Activated naive CD8-positive, alpha-beta T cell treated with anti-CD3 and anti-CD28 coated beads for 36 hours (primary cell): ENCODE measurements around the gene LRCH3. TPM values are rescaled to one million over a fixed set of nuclear protein-coding genes. Genes with fewer than 3 reads are reported as not detected.

ENCODE experiments used
- DNase-seq: peaks from one replicate; pipeline ENCODE4 v3.0.0; 2021
- H3K27ac Mint-ChIP-seq: one replicate; pipeline ENCODE4 v1.8.0; 2022; ENCODE audit warnings: mild to moderate bottlenecking, moderate library complexity, mixed read lengths
- H3K27me3 Mint-ChIP-seq: one replicate; pipeline ENCODE4 v1.8.0; 2022; ENCODE audit warnings: mild to moderate bottlenecking, mixed read lengths
- H3K36me3 Mint-ChIP-seq: one replicate; pipeline ENCODE4 v1.8.0; 2021; ENCODE audit warnings: mild to moderate bottlenecking, mixed read lengths
- H3K4me1 Mint-ChIP-seq: one replicate; pipeline ENCODE4 v1.8.0; 2021; ENCODE audit warnings: mixed read lengths
- H3K4me3 Mint-ChIP-seq: one replicate; pipeline ENCODE4 v1.8.0; 2022; ENCODE audit warnings: mild to moderate bottlenecking, moderate library complexity, mixed read lengths
- H3K9me3 Mint-ChIP-seq: one replicate; pipeline ENCODE4 v1.8.0; 2022; ENCODE audit warnings: mixed read lengths
- total RNA-seq, 2 experiments: library from RNA; stranded (reverse); gene quantifications; one replicate each; pipeline ENCODE4 v1.2.3, GENCODE V29; 2021

Gene LRCH3
- total RNA-seq, 2 experiments from 2014 or later: 33.6 to 34.4 TPM

DNA sequence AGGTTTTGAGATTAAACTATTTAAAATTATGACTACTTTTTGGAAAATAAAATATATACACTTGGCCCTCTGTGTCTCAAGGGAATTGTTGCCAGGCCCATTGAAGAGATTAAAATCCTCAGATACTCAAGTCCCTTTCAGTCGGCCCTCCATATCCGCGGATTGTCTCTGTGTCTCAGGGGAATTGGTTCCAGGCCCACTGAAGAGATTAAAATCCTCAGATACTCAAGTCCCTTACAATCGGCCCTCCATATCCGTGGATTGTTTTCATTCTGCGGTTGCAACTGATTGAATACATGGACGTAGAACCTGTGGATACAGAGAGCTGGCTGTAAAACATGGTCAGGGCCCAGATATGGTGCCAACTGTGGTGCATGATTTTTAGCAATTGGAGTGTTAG is 15.7 kb upstream of the LRCH3 start:
- no peaks in the 10 kb centered on the region for H3K4me1 Mint-ChIP-seq
- H3K27me3 Mint-ChIP-seq: no peaks in the 10 kb centered on the region
- no peak for DNase-seq
- H3K4me3 Mint-ChIP-seq: no peak overlapping the region
- no peak overlapping the region for H3K27ac Mint-ChIP-seq
- peaks cover 13% of the 10 kb centered on the region for H3K36me3 Mint-ChIP-seq
- H3K9me3 Mint-ChIP-seq: no peaks in the 10 kb centered on the region

GRCh38 chr3:197782230-197782629 is 8.8 kb upstream of the LRCH3 start:
- H3K4me3 Mint-ChIP-seq: no peak overlapping the region

DNA sequence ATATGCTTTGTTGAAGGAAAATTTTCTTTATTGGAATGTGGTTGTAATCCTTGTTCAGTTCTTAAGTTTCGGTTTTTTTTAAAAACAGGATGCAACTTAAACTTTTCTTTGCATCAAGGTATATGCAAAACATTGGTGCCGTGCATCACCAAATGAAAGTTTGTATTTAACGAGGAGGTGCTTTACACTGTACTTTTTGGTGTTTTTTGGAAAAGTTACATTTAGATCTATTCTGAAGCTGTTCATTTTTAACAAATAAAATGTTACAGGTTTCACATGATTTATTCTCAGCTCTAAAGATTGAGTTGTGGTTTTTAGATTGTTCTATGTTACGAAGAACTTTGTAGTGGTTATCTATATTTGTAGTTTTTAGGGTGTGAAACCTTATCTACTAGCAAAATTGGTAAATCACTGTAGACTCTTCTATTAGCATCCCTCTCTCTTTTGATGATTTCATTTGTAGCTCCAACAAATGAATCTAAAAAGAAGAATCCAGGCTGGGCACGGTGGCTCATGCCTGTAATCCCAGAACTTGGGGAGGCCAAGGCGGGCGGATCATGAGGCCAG is 7.0 kb upstream of the LRCH3 start:
- Mint-ChIP-seq H3K27ac (peak overlapping the region; percentile 11), H3K9me3 (no peaks in the 10 kb centered on the region), H3K27me3 (no peaks in the 10 kb centered on the region), H3K4me3 (no peak overlapping the region), H3K36me3 (peaks cover 10% of the 10 kb centered on the region), H3K4me1 (peaks cover 15% of the 10 kb centered on the region)
- DNase-seq: no peak

More at GRCh38 chr3:197782230-197782629, 8.8 kb upstream of the LRCH3 start:
- peaks cover 10% of the 10 kb centered on the region for H3K36me3 Mint-ChIP-seq
- no peak for DNase-seq
- no peaks in the 10 kb centered on the region for H3K27me3 Mint-ChIP-seq
- H3K4me1 Mint-ChIP-seq: peaks cover 10% of the 10 kb centered on the region
- peak overlapping the region; percentile 36 for H3K27ac Mint-ChIP-seq
- no peaks in the 10 kb centered on the region for H3K9me3 Mint-ChIP-seq

DNA sequence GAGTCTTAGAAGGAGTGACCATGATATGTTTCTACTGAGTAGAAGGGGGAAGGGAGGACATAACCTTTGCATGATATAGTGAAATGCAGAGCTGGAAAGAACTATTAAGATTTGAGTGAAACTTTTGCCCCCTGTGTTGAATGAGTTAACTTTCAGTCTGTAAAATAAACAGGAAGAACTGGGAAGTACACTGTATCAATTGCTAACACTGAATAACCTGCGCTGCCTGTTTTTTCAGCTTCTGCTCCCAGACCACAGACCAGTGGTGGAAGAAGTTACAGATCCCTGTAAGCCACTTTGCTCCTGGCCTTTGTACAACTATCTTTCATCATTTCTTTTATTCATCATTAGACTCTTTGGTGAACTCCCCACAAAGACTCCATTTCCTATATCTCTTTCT is 3.6 kb upstream of the LRCH3 start:
- Mint-ChIP-seq H3K9me3 (no peaks in the 10 kb centered on the region), H3K4me3 (no peak overlapping the region), H3K27ac (peak overlapping the region; percentile 2), H3K27me3 (no peaks in the 10 kb centered on the region), H3K4me1 (peaks cover 22% of the 10 kb centered on the region), H3K36me3 (peaks cover 3% of the 10 kb centered on the region)
- no peak for DNase-seq

- no peak for DNase-seq
- no peaks in the 10 kb centered on the region for H3K27me3 Mint-ChIP-seq
- H3K36me3 Mint-ChIP-seq: peaks cover 1% of the 10 kb centered on the region
- H3K4me1 Mint-ChIP-seq: peaks cover 30% of the 10 kb centered on the region
- no peak overlapping the region for H3K27ac Mint-ChIP-seq
- no peak overlapping the region for H3K4me3 Mint-ChIP-seq
- H3K9me3 Mint-ChIP-seq: no peaks in the 10 kb centered on the region
These were observed 1.7 kb upstream of the LRCH3 start for GRCh38 chr3:197789309-197789708.

GRCh38 chr3:197790033-197790432 is 1.0 kb upstream of the LRCH3 start:
- Mint-ChIP-seq H3K9me3 (no peaks in the 10 kb centered on the region), H3K36me3 (peaks cover 1% of the 10 kb centered on the region), H3K27ac (peak overlapping the region; percentile 96), H3K4me3 (peak overlapping the region; percentile 93), H3K4me1 (peaks cover 32% of the 10 kb centered on the region), H3K27me3 (no peaks in the 10 kb centered on the region)
- DNase-seq: no peak

- Mint-ChIP-seq H3K27me3 (no peaks in the 10 kb centered on the region), H3K4me1 (peaks cover 47% of the 10 kb centered on the region), H3K27ac (peak overlapping the region; percentile 92), H3K4me3 (peak overlapping the region; percentile 93), H3K36me3 (peaks cover 1% of the 10 kb centered on the region), H3K9me3 (no peaks in the 10 kb centered on the region)
- peak; percentile 32 for DNase-seq
These were observed 1.0 kb downstream of the LRCH3 start for GRCh38 chr3:197791892-197792647.

- H3K4me1 Mint-ChIP-seq: peaks cover 51% of the 10 kb centered on the region
- H3K9me3 Mint-ChIP-seq: no peaks in the 10 kb centered on the region
- DNase-seq: no peak
- peak overlapping the region; percentile 48 for H3K27ac Mint-ChIP-seq
- H3K36me3 Mint-ChIP-seq: peaks cover 1% of the 10 kb centered on the region
- peak overlapping the region; percentile 51 for H3K4me3 Mint-ChIP-seq
- H3K27me3 Mint-ChIP-seq: no peaks in the 10 kb centered on the region
These were observed 2.2 kb downstream of the LRCH3 start for GRCh38 chr3:197793247-197793646.

GRCh38 chr3:197794115-197794514 is 3.1 kb downstream of the LRCH3 start:
- no peak overlapping the region for H3K27ac Mint-ChIP-seq
- no peak overlapping the region for H3K4me3 Mint-ChIP-seq
- H3K36me3 Mint-ChIP-seq: peaks cover 1% of the 10 kb centered on the region
- H3K9me3 Mint-ChIP-seq: no peaks in the 10 kb centered on the region
- no peak for DNase-seq
- H3K4me1 Mint-ChIP-seq: peaks cover 57% of the 10 kb centered on the region
- no peaks in the 10 kb centered on the region for H3K27me3 Mint-ChIP-seq

DNA sequence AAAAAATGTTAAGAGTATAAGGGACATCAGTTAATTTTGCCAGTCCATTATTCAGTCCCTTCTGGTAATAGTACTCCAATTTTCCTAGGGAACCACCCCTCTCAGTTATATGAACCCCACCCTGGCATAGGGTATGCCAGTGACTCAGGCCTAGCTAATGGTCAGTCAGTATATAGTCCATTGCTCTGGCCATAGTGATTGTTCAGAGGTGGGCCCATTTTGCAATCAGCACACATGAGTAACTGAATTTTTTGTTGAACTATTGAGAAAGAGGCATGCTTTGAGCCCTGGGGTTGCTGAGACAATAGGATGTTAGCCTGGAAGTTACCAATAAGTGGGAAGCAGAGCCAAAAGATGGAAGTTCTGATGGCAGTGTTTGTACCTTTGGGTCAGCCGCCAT is 4.1 kb downstream of the LRCH3 start:
- peaks cover 1% of the 10 kb centered on the region for H3K36me3 Mint-ChIP-seq
- no peak overlapping the region for H3K27ac Mint-ChIP-seq
- no peaks in the 10 kb centered on the region for H3K27me3 Mint-ChIP-seq
- peaks cover 55% of the 10 kb centered on the region for H3K4me1 Mint-ChIP-seq
- no peak for DNase-seq
- no peak overlapping the region for H3K4me3 Mint-ChIP-seq
- no peaks in the 10 kb centered on the region for H3K9me3 Mint-ChIP-seq

DNA sequence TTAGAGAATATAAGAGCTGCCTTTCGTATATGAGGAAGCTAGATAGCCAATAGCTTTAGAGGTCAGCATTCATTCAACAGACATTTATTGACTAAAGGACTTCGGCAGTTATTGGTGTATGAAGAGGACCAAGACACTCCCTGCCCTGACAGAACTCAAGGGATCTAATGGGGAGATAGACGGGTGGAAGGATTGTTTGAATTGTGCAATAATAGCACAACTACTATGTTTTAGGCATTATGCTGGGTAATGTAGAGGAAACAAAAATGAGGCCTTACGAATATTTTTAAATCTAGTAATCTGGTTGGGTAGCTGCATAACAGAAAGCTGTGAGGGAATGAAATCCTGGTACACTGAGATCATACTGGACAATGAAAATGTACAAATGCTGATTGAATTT is 5.0 kb downstream of the LRCH3 start:
- Mint-ChIP-seq H3K36me3 (peaks cover 1% of the 10 kb centered on the region), H3K27ac (no peak overlapping the region), H3K27me3 (no peaks in the 10 kb centered on the region), H3K4me3 (no peak overlapping the region), H3K9me3 (no peaks in the 10 kb centered on the region), H3K4me1 (peaks cover 58% of the 10 kb centered on the region)
- DNase-seq: no peak

- no peak for DNase-seq
- peaks cover 74% of the 10 kb centered on the region for H3K4me1 Mint-ChIP-seq
- no peaks in the 10 kb centered on the region for H3K36me3 Mint-ChIP-seq
- no peak overlapping the region for H3K4me3 Mint-ChIP-seq
- no peak overlapping the region for H3K27ac Mint-ChIP-seq
- H3K27me3 Mint-ChIP-seq: no peaks in the 10 kb centered on the region
- H3K9me3 Mint-ChIP-seq: no peaks in the 10 kb centered on the region
These were observed 7.8 kb downstream of the LRCH3 start for GRCh38 chr3:197798863-197799262.

DNA sequence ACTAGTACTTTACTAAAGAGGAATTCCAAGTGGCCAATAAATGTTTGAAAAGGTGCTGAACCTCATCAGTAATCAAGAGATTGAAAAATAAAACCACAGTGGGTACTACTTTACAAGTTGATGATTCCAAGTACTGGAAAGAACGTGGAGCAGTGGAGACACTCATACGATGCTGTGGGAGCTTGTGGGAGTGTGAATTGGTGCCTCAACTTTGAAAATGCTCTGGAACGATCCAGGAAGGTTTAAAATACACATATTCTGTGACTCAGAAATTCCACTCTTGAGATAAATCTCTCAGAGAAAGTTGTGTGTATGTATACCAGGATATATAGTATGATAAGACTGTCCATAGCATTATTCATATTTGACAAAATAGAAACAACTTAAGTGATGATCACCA is 9.3 kb downstream of the LRCH3 start:
- Mint-ChIP-seq H3K36me3 (peaks cover 2% of the 10 kb centered on the region), H3K4me1 (peaks cover 62% of the 10 kb centered on the region), H3K4me3 (no peak overlapping the region), H3K9me3 (no peaks in the 10 kb centered on the region), H3K27ac (no peak overlapping the region), H3K27me3 (no peaks in the 10 kb centered on the region)
- no peak for DNase-seq

- Mint-ChIP-seq H3K9me3 (no peaks in the 10 kb centered on the region), H3K4me3 (peak overlapping the region; percentile 3), H3K27me3 (no peaks in the 10 kb centered on the region), H3K27ac (peak overlapping the region; percentile 59), H3K36me3 (peaks cover 2% of the 10 kb centered on the region), H3K4me1 (peaks cover 52% of the 10 kb centered on the region)
- DNase-seq: peak; percentile 22
These were observed 11.1 kb downstream of the LRCH3 start for GRCh38 chr3:197801891-197802778.

GRCh38 chr3:197802779-197803459 is 11.9 kb downstream of the LRCH3 start:
- Mint-ChIP-seq H3K4me1 (peaks cover 51% of the 10 kb centered on the region), H3K36me3 (peaks cover 5% of the 10 kb centered on the region), H3K9me3 (no peaks in the 10 kb centered on the region), H3K27me3 (no peaks in the 10 kb centered on the region), H3K27ac (peak overlapping the region; percentile 54), H3K4me3 (no peak overlapping the region)
- no peak for DNase-seq
